ENCODE data around the gene AUTS2. TPM values are rescaled to one million over a fixed set of nuclear protein-coding genes. Genes with fewer than 3 reads are reported as not detected.

Gene AUTS2
- total RNA-seq, 1 experiment from 2014 or later: 256 TPM

- Mint-ChIP-seq H3K27ac (peak overlapping the region in 1 of 3 experiments; percentile 59; a peak in 2 of 7 replicates), H3K27me3 (ENCODE audit: low read depth) (no peaks in the 10 kb centered on the region), H3K9me3 (peaks cover 6 to 11% of the 10 kb centered on the region in 2 experiments), H3K4me1 (peaks cover 72 to 87% of the 10 kb centered on the region in 2 experiments), H3K4me3 (no peak overlapping the region), H3K36me3 (ENCODE audit: insufficient read depth in 1 of 3, low read depth in 3 of 3) (peaks cover 18 to 72% (median 58%) of the 10 kb centered on the region in 3 experiments)
- no peak overlapping the region for H4K5ac ChIP-seq (ENCODE audit: insufficient read length, low read depth, low read length)
- H2BK12ac ChIP-seq (ENCODE audit: insufficient read length, low read depth, low read length): no peak overlapping the region
- no peak overlapping the region for H3K56ac ChIP-seq (ENCODE audit: insufficient read length, low read depth, low read length)
- no peak overlapping the region for H3K23ac ChIP-seq (ENCODE audit: insufficient read length, low read depth, low read length)
- H3K4me2 ChIP-seq (ENCODE audit: insufficient read depth, insufficient read length, low read length): no peak overlapping the region
- H3K9me3 ChIP-seq (ENCODE audit: control insufficient read depth, low read depth, low read length): peaks cover 7% of the 10 kb centered on the region
- no peak overlapping the region for H2BK120ac ChIP-seq (ENCODE audit: low read depth, low read length, poor library complexity, severe bottlenecking)
- H4K20me1 ChIP-seq (ENCODE audit: control insufficient read depth, insufficient read depth, insufficient read length): no peaks in the 10 kb centered on the region
- H2AFZ ChIP-seq (ENCODE audit: low read length): no peak overlapping the region
- no peak overlapping the region for H2BK5ac ChIP-seq (ENCODE audit: insufficient read length, low read length)
- H3K27ac ChIP-seq (ENCODE audit: insufficient read length, low read depth, low read length): no peak overlapping the region
- H4K8ac ChIP-seq (replicated peaks; ENCODE audit: insufficient read length, low read depth, low read length): no peak overlapping the region
- no peaks in the 10 kb centered on the region for H3K27me3 ChIP-seq (ENCODE audit: insufficient read depth, low read length)
- H3T11ph ChIP-seq (ENCODE audit: low read length): no peak overlapping the region
- no peaks in the 10 kb centered on the region for H3K4me1 ChIP-seq (ENCODE audit: insufficient read depth, low read length)
- no peak overlapping the region for H3K9ac ChIP-seq (ENCODE audit: extremely low read depth, insufficient read length, low read length)
- H4K91ac ChIP-seq (ENCODE audit: insufficient read length, low read depth, low read length): no peak overlapping the region
- no peak overlapping the region for H2AK5ac ChIP-seq (ENCODE audit: insufficient read length, low read length)
- H3K79me2 ChIP-seq (ENCODE audit: insufficient read depth, low read length): peaks cover 26% of the 10 kb centered on the region
- H3K4ac ChIP-seq (ENCODE audit: low read depth, low read length): no peak overlapping the region
- H3K79me1 ChIP-seq (ENCODE audit: insufficient read depth, low read depth, low read length, poor library complexity, severe bottlenecking): peaks cover 16% of the 10 kb centered on the region
- no peak for DNase-seq
- no peak overlapping the region for H2BK20ac ChIP-seq (ENCODE audit: low read depth, low read length, poor library complexity, severe bottlenecking)
- no peaks in the 10 kb centered on the region for H3K23me2 ChIP-seq (ENCODE audit: insufficient read length, low read depth, low read length, poor library complexity, severe bottlenecking)
- H3K14ac ChIP-seq (ENCODE audit: insufficient read depth, low read length): no peak overlapping the region
- H3K18ac ChIP-seq (ENCODE audit: insufficient read length, low read depth, low read length): no peak overlapping the region
- TF ChIP-seq CTCF (conservative IDR thresholded peaks at IDR 0.05): no peak
- WGBS (ENCODE audit: extremely low coverage, insufficient read length, low lambda C conversion rate): no CpG with 5 or more reads among the region's 7 CpGs
- no peak overlapping the region for H2BK15ac ChIP-seq (ENCODE audit: low read depth, low read length)
These were observed 1120.8 kb downstream of the AUTS2 start for GRCh38 chr7:70719125-70719524.

Data from H9 (cell line).